Measurements from ENCODE around the gene TCP11L1.
"Not testable (repeated sequence)": the region's sequence is repeated elsewhere in the genome, so short reads cannot be mapped to it uniquely, and the experiment has no call there.

The TCP11L1 gene

DNA sequence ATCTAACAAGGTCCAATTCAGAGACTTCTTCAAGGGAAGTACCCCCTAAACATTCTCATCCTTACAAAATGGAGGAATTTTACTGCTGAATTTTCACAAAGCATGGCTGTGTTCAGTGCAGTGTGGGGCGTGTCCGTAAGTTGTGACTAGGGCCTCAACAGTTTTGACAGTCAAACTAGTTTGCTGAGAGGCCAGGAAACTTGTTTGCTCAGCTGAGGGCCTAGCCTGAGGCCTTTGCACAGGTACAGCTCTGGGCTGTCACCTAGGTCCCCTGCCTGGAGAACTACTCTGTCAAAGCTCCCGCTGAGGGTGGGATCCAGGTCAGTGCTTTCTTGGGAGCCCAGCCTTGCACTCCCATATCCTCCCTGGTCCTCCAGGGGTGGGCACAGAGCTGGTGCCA is 27.9 kb downstream of the TCP11L1 start:
- no peak for DNase-seq (ENCODE audit: low read depth)

DNA sequence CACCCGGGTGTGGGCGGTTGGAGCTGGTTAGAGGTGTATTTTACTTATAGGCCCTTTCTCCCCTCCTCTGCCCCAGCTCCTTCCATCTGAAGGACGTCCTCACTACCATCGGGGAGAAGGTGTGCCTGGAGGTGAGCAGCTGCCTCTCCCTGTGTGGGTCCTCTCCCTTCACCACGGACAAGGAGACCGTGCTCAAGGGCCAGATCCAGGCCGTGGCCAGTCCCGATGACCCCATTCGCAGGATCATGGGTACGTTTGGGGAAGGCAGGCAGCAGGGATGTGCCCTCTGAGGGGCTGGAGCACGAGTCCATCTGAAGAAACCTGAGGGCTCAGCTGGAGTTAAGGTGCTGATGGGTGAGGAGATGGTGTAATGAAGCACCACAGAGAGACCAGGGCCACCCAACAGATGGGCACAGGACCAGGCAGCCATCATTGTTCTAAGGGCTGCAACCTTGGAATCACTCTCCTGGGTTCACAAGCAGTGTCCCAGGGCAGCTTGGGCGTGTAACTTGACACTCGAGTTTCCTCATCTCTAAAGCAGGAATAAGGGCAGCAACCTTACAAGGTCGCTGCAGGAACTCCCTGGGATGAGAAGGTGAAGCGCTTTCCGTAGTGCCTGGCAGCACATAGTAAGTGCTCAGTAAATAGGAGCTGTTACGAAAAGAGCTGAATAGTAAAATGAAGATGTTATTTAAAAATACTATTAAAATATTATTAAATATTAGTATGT is 29.4 kb downstream of the TCP11L1 start:
- DNase-seq (ENCODE audit: low read depth) = no peak

DNA sequence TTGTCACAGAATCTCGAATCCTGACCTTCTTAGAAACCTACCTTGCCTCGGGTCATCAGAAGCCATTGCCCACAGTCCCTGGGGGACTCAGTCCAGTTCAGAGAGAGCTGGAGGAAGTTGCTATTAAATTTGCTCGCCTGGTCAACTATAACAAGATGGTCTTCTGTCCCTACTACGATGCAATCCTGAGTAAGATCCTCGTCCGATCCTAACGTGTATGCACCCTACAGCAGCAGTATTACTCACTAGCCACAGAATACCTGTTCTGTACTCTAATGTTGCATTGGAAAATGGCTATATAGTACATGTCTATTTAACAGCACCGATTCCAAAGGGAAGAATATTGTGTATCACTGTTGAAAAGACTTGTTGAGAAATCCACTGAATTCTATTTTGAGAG is 33.1 kb downstream of the TCP11L1 start:
- DNase-seq (ENCODE audit: low read depth) = no peak

DNA sequence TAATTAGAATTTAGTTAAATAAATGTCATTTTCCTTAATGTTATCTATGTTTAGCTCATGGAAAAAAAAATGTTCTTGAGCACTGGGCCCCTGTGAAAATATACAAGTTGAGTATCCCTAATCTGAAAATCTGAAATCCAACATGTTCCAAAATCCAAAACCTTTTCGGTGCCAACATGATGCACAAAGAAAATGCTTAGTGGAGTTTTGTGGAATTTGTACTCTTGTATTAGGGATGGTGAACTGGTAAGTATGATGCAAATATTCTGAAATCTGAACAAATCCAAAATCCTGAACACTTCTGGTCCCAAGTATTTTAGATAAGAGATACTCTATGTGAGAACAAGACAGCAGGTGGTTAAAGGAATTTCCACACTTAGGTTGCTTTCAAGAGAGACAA is 44.5 kb downstream of the TCP11L1 start:
- DNase-seq (ENCODE audit: low read depth) = no peak

DNA sequence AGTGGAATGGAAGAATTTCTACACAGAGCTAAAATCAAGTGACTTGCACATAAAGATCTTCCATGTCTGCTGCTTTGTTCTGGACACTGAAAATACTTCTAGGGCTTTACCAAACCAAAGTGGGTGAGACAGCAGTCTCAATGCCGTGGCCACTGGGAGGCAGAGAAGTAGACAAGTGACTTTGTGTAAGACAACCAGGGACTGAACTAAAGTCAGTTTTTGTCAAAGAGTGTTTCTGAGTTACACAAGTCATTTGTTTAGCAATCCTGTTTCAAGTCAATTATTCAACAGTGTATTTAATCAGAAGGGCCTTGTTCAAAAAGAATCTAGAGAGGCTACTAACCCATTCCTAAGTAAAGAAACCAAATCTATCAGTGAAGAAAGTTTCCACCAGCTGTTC is 46.6 kb downstream of the TCP11L1 start:
- DNase-seq (ENCODE audit: low read depth) = no peak

DNA sequence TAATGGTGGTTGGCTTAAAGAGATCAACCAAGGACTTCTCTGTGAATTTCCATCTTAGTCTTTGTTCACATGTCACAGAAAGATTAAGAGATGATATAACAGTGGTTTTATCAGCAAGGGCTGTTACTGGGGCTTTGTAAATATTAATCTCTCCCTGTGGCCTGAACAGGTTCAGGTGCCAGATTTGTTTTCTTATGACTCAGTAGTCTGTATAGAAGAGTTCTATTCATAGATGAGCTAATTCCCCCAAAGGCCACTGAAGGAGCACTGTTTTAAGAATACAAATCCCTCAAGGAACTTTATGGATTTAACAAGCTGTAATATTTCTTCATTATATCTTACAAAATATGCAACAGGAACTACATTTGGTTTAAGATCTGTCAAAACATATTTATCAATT is 50.4 kb downstream of the TCP11L1 start:
- no peak for DNase-seq (ENCODE audit: low read depth)

DNA sequence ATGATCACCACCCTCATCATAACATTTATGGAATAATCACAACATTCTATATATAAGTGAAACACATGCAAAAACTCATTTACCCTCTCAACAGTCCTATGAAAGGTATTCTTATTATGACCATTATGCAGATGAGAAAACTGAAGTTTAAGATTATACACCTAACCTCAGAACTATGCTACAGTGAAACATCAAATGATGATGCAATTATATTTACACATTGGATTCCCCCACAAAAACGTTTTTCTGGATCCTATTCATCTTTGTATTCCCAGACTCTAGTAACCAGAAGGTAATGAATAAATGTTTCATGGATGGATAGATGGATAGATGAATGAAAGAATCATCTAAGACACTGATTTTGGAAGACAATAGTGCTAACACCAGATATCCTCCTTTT is 54.8 kb downstream of the TCP11L1 start:
- DNase-seq (ENCODE audit: low read depth) = no peak

DNA sequence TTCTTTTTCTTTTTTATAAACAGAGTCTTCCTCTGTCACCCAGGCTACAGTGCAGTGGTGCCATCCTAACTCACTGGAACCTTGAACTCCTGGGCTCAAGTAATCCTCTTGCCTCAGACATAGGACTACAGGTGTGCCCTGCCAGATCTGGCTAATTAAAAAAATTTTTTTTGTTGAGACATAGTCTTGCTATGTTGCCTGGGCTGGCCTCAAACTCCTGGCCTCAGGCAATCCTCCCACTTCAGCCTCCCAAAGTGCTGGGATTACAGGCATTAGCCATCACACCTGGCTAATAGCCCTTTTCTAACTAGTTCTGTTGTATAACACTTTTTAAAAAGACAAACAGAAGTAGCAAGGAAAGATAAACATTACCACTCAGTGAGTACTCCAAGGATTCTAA is 64.5 kb downstream of the TCP11L1 start:
- DNase-seq (ENCODE audit: low read depth) = no peak

DNA sequence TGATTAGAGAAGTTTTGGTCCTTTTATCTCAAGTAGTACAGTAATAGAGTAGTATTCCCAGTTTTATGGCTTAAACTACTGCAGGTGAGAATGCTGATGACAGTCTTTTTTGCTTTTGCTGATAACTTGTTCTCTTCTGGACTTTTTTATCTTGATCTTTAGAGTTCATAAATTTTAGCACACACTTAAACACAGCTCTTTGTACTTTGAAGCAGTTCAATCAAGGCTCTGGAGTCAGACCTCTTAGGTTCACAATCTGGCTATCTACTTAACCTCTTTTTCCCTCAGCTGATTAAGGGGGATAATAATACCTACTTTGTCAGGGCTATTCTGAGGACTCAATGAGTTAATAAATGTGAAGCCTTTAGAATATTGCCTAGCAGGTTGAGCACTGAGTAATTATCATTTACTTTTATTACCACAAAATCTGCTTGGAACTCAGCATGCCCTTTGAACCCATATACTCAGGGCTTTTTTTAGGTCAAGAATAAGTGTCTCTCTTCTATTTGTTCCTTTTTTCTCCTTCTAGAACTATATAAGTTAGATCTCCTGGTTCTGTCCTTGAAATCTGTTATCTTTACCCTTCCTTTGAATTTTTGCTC is 70.0 kb downstream of the TCP11L1 start:
- no peak for DNase-seq (ENCODE audit: low read depth)

DNA sequence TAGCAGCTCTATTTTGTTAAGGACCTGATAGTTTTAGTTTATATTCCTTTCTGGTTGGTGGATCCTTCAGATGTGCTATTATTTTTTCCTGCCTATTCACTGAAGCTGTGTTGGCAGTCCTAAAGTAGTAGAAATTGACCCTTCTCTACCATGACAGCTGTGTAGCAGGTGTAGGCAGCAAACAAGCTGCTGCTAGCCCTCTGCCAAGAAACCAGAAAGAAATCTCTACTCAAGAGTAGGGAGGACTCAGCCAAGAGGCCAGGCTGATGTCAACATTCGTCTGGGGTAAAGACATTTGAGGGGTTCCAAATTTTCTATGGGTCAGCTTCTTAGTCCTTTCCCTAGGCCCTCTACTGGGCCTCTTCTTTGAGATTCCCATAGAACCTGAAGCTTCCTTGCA is 70.7 kb downstream of the TCP11L1 start:
- DNase-seq (ENCODE audit: low read depth) = no peak

DNA sequence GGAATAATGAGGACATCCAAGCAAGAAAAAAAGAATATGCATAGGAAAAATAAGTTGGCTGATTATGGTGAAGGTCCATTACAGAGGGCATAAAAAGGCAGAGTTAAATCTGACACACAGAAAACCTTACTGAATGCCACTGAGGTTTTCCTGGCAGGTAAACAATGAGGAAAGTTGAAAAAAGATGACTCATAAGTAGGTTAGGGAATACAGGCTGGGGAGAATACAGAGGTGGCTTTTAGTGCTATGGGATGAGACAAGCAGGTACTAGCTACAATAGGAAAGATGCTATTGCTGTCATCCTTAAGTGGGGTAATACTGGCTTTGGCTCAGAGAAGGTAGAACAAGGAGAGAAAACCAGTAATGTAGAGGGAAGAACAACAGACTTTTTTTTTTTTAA is 77.2 kb downstream of the TCP11L1 start:
- DNase-seq (ENCODE audit: low read depth) = no peak

DNA sequence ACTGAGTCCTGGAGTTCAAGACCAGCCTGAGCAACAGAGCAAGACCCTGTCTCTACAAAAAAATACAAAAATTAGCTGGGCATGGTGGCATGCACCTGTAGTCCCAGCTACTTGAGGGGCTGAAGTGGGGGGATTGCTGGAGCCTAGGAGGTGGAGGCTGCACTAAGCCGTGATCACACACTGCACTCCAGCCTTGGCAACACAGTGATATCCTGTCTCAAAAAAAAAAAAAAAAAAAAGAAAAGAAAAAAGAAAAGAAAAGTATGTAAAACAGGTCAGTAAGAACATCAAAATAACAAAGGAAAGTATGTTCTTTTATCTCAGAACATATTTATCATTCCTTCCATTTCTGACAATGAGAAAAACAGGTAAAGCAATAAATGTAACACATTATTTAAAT is 83.3 kb downstream of the TCP11L1 start:
- DNase-seq (ENCODE audit: low read depth) = not testable (repeated sequence)

Measured in activated T-helper 9 cell treated with anti-CD3 and anti-CD28 coated beads, Interleukin-2, amount 50 U/mL, for 16 hours (primary cell).